Endothelial cell of umbilical vein (primary cell): ENCODE results near the gene MCC.

Source experiments
- CTCF ChIP-seq, 2 donors: IDR thresholded peaks; 1 replicate in 1 of 2; 2 replicates in 1 of 2; pipeline ENCODE4 v1.5.1; 2011; ENCODE audit warnings: low read length in 2 of 2, mild to moderate bottlenecking in 2 of 2, moderate library complexity in 2 of 2, control low read depth in 1 of 2, inconsistent platforms in 1 of 2, low read depth in 1 of 2; ENCODE audit not compliant: insufficient read depth in 1 of 2; ENCODE audit errors: extremely low read depth in 1 of 2
- EZH2 ChIP-seq: IDR thresholded peaks from 2 replicates; pipeline ENCODE4 v1.6.1; 2012; ENCODE audit warnings: borderline replicate concordance, low read depth, mild to moderate bottlenecking, moderate library complexity, low read length, inconsistent platforms; ENCODE audit not compliant: severe bottlenecking
- JUN ChIP-seq: IDR thresholded peaks from 2 replicates; pipeline ENCODE4 v1.6.1; 2011; ENCODE audit warnings: borderline replicate concordance, low read depth; ENCODE audit not compliant: insufficient read length, insufficient read depth
- POLR2A ChIP-seq: IDR thresholded peaks from 2 replicates; pipeline ENCODE4 v1.6.1; 2012; ENCODE audit warnings: low read depth, mild to moderate bottlenecking, control low read depth, low read length

GRCh38 chr5:113227798-113228197 lies 260.5 kb downstream of the MCC start:
- no peak for TF ChIP-seq EZH2
- no peak for TF ChIP-seq POLR2A
- no peak for TF ChIP-seq CTCF (IDR thresholded peaks at IDR 0.05; ENCODE audit: extremely low read depth in 1 of 2, insufficient read depth in 1 of 2, low read depth in 1 of 2, low read length in 2 of 2)
- no peak for TF ChIP-seq JUN
